GM21423 (cell line): Measurements from ENCODE around the gene LRP2BP.
A peak's percentile ranks its signal among the peaks of the same experiment; 100 is the strongest.
"Not testable (repeated sequence)": the region's sequence is repeated elsewhere in the genome, so short reads cannot be mapped to it uniquely, and the experiment has no call there.

ENCODE experiments used
- ATAC-seq: cut with Tn5 transposase; IDR thresholded peaks from one replicate; pipeline ENCODE4 v1.9.1; 2021; ENCODE audit warnings: mild to moderate bottlenecking, moderate library complexity; ENCODE audit not compliant: unreplicated experiment

The LRP2BP gene

GRCh38 chr4:185362570-185362969 is 33.2 kb downstream of the LRP2BP start:
- ATAC-seq = not testable (repeated sequence)

GRCh38 chr4:185361872-185362271 is 33.9 kb downstream of the LRP2BP start:
- no peak for ATAC-seq

- ATAC-seq = no peak
These were observed 35.8 kb downstream of the LRP2BP start for GRCh38 chr4:185359767-185360446.

- ATAC-seq = no peak
These were observed 36.8 kb downstream of the LRP2BP start for GRCh38 chr4:185358959-185359358.

- peak; percentile 54 for ATAC-seq
These were observed 37.2 kb downstream of the LRP2BP start for GRCh38 chr4:185358514-185358913.

GRCh38 chr4:185357733-185358440 is 37.8 kb downstream of the LRP2BP start:
- ATAC-seq = peak; percentile 5

- no peak for ATAC-seq
These were observed 38.5 kb downstream of the LRP2BP start for GRCh38 chr4:185357211-185357610.

GRCh38 chr4:185352741-185353140 is 43.0 kb downstream of the LRP2BP start:
- no peak for ATAC-seq

GRCh38 chr4:185352202-185352601 is 43.5 kb downstream of the LRP2BP start:
- no peak for ATAC-seq

- ATAC-seq = no peak
These were observed 44.0 kb downstream of the LRP2BP start for GRCh38 chr4:185351691-185352090.

- no peak for ATAC-seq
These were observed 48.6 kb downstream of the LRP2BP start for GRCh38 chr4:185346975-185347601.

- peak; percentile 75 for ATAC-seq
These were observed 50.8 kb downstream of the LRP2BP start for GRCh38 chr4:185344743-185345538.

- ATAC-seq = no peak
These were observed 51.8 kb downstream of the LRP2BP start for GRCh38 chr4:185343726-185344581.

- no peak for ATAC-seq
These were observed 53.9 kb downstream of the LRP2BP start for GRCh38 chr4:185341841-185342240.

GRCh38 chr4:185341377-185341776 is 54.3 kb downstream of the LRP2BP start:
- no peak for ATAC-seq

- no peak for ATAC-seq
These were observed 55.8 kb downstream of the LRP2BP start for GRCh38 chr4:185339941-185340340.

- ATAC-seq = no peak
These were observed 60.1 kb downstream of the LRP2BP start for GRCh38 chr4:185335579-185335978.

- no peak for ATAC-seq
These were observed 61.4 kb downstream of the LRP2BP start for GRCh38 chr4:185334326-185334725.

- ATAC-seq = peak; percentile 76
These were observed 62.9 kb downstream of the LRP2BP start for GRCh38 chr4:185332575-185333464.
